ENCODE results near the gene GON4L. TPM values are rescaled to one million over a fixed set of nuclear protein-coding genes. Genes with fewer than 3 reads are reported as not detected.
"Not testable (repeated sequence)": the region's sequence is repeated elsewhere in the genome, so short reads cannot be mapped to it uniquely, and the experiment has no call there.

GON4L gene
- 10 to 100 TPM; 36.6 to 37.1 TPM for total RNA-seq

- peak; percentile 92 for DNase-seq
- CTCF ChIA-PET = no interaction called here
- intact Hi-C loops (cut with micrococcal nuclease) = loop anchor here (1.0 to 5.0 kb wide), 6 partner anchors 9 to 650 kb away; partner anchors contain the start of genes CLK2, DAP3, RIT1 and YY1AP1
- Mint-ChIP-seq H3K36me3 (ENCODE audit: low read depth) (peaks cover 18% of the 10 kb centered on the region), H3K4me3 (peak within 1 kb of the TSS; percentile 100), H3K4me1 (ENCODE audit: low read depth) (peaks cover 64% of the 10 kb centered on the region), H3K27ac (peak within 1 kb of the TSS; percentile 99), H3K9me3 (no peaks in the 10 kb centered on the region), H3K27me3 (ENCODE audit: low read depth) (peaks cover 19% of the 10 kb centered on the region)
Measured at GRCh38 chr1:155856975-155857930, at the start of gene GON4L. Gene GON4L (minus strand): TSS chr1:155857214. CDS start chr1:155853780, 3,434 bp downstream.

GRCh38 chr1:155904261-155904660 lies 47.2 kb upstream of the GON4L start:
- Mint-ChIP-seq H3K27me3 (ENCODE audit: low read depth) (no peaks in the 10 kb centered on the region), H3K4me1 (ENCODE audit: low read depth) (no peaks in the 10 kb centered on the region), H3K36me3 (ENCODE audit: low read depth) (peaks cover 22% of the 10 kb centered on the region), H3K4me3 (no peak overlapping the region), H3K9me3 (no peaks in the 10 kb centered on the region), H3K27ac (no peak overlapping the region)
- DNase-seq = no peak
- intact Hi-C loops (cut with micrococcal nuclease) = no loop called here
- CTCF ChIA-PET = interaction anchor here (0.6 kb wide), 1 partner anchor 1548 kb away, joined by 3 read pairs; no protein-coding TSS in a partner anchor

GRCh38 chr1:155900161-155900560 lies 43.1 kb upstream of the GON4L start:
- H3K27me3 Mint-ChIP-seq (ENCODE audit: low read depth) = no peaks in the 10 kb centered on the region
- H3K4me3 Mint-ChIP-seq = no peak overlapping the region
- CTCF ChIA-PET = interaction anchor here (0.6 to 0.7 kb wide), 2 partner anchors 7 to 494 kb away, joined by 3 read pairs; no protein-coding TSS in a partner anchor
- no peak overlapping the region for H3K27ac Mint-ChIP-seq
- no peaks in the 10 kb centered on the region for H3K4me1 Mint-ChIP-seq (ENCODE audit: low read depth)
- intact Hi-C loops (cut with micrococcal nuclease) = no loop called here
- H3K36me3 Mint-ChIP-seq (ENCODE audit: low read depth) = peaks cover 23% of the 10 kb centered on the region
- no peaks in the 10 kb centered on the region for H3K9me3 Mint-ChIP-seq
- DNase-seq = no peak

- Mint-ChIP-seq H3K27ac (no peak overlapping the region), H3K9me3 (no peaks in the 10 kb centered on the region), H3K36me3 (ENCODE audit: low read depth) (peaks cover 23% of the 10 kb centered on the region), H3K4me3 (no peak overlapping the region), H3K4me1 (ENCODE audit: low read depth) (no peaks in the 10 kb centered on the region), H3K27me3 (ENCODE audit: low read depth) (no peaks in the 10 kb centered on the region)
- CTCF ChIA-PET = interaction anchor here (0.6 to 1.4 kb wide), 3 partner anchors 8 to 494 kb away, joined by 3 read pairs; no protein-coding TSS in a partner anchor
- intact Hi-C loops (cut with micrococcal nuclease) = no loop called here
- no peak for DNase-seq
Measured at GRCh38 chr1:155899683-155900082, 42.7 kb upstream of the GON4L start.

GRCh38 chr1:155898888-155899287 lies 41.9 kb upstream of the GON4L start:
- Mint-ChIP-seq H3K4me3 (no peak overlapping the region), H3K9me3 (no peaks in the 10 kb centered on the region), H3K27ac (no peak overlapping the region), H3K4me1 (ENCODE audit: low read depth) (peaks cover 3% of the 10 kb centered on the region), H3K36me3 (ENCODE audit: low read depth) (peaks cover 18% of the 10 kb centered on the region), H3K27me3 (ENCODE audit: low read depth) (no peaks in the 10 kb centered on the region)
- CTCF ChIA-PET = interaction anchor here (1.4 kb wide), 1 partner anchor 167 kb away, joined by 3 read pairs; no protein-coding TSS in a partner anchor
- intact Hi-C loops (cut with micrococcal nuclease) = no loop called here
- no peak for DNase-seq

GRCh38 chr1:155897746-155898145 lies 40.7 kb upstream of the GON4L start:
- peaks cover 18% of the 10 kb centered on the region for H3K36me3 Mint-ChIP-seq (ENCODE audit: low read depth)
- CTCF ChIA-PET = interaction anchor here (0.6 to 1.1 kb wide), 2 partner anchors 9 to 93 kb away, joined by 3 to 4 read pairs; no protein-coding TSS in a partner anchor
- no peak for DNase-seq
- H3K4me3 Mint-ChIP-seq = no peak overlapping the region
- H3K27me3 Mint-ChIP-seq (ENCODE audit: low read depth) = no peaks in the 10 kb centered on the region
- intact Hi-C loops (cut with micrococcal nuclease) = no loop called here
- peaks cover 14% of the 10 kb centered on the region for H3K4me1 Mint-ChIP-seq (ENCODE audit: low read depth)
- H3K9me3 Mint-ChIP-seq = no peaks in the 10 kb centered on the region
- H3K27ac Mint-ChIP-seq = peak overlapping the region; percentile 48

GRCh38 chr1:155896476-155896875 lies 39.5 kb upstream of the GON4L start:
- H3K4me1 Mint-ChIP-seq (ENCODE audit: low read depth) = peaks cover 15% of the 10 kb centered on the region
- H3K4me3 Mint-ChIP-seq; H3K27ac Mint-ChIP-seq; H3K9me3 Mint-ChIP-seq; H3K27me3 Mint-ChIP-seq (ENCODE audit: low read depth); intact Hi-C loops (cut with micrococcal nuclease); DNase-seq; CTCF ChIA-PET: not testable (repeated sequence)
- H3K36me3 Mint-ChIP-seq (ENCODE audit: low read depth) = peaks cover 17% of the 10 kb centered on the region

GRCh38 chr1:155895617-155896016 lies 38.6 kb upstream of the GON4L start:
- Mint-ChIP-seq H3K36me3 (ENCODE audit: low read depth) (peaks cover 16% of the 10 kb centered on the region), H3K4me1 (ENCODE audit: low read depth) (peaks cover 15% of the 10 kb centered on the region)

GRCh38 chr1:155893389-155894142 lies 36.6 kb upstream of the GON4L start:
- Mint-ChIP-seq H3K36me3 (ENCODE audit: low read depth) (peaks cover 10% of the 10 kb centered on the region), H3K27me3 (ENCODE audit: low read depth) (no peaks in the 10 kb centered on the region), H3K9me3 (no peaks in the 10 kb centered on the region), H3K27ac (peak overlapping the region; percentile 71), H3K4me3 (no peak overlapping the region), H3K4me1 (ENCODE audit: low read depth) (peaks cover 15% of the 10 kb centered on the region)
- CTCF ChIA-PET = interaction anchor here (0.6 to 1.1 kb wide), 5 partner anchors 32 to 356 kb away, joined by 3 read pairs; no protein-coding TSS in a partner anchor
- DNase-seq = peak; percentile 54
- intact Hi-C loops (cut with micrococcal nuclease) = loop anchor here (1.0 kb wide), 1 partner anchor 34 kb away; the partner anchor contains the start of gene SYT11

More at GRCh38 chr1:155895617-155896016, 38.6 kb upstream of the GON4L start:
- H3K27me3 Mint-ChIP-seq (ENCODE audit: low read depth); DNase-seq; H3K9me3 Mint-ChIP-seq; H3K27ac Mint-ChIP-seq; H3K4me3 Mint-ChIP-seq; intact Hi-C loops (cut with micrococcal nuclease): not testable (repeated sequence)
- CTCF ChIA-PET = interaction anchor here (0.6 to 0.7 kb wide), 2 partner anchors 122 to 401 kb away, joined by 4 read pairs; no protein-coding TSS in a partner anchor

GRCh38 chr1:155892796-155893195 lies 35.8 kb upstream of the GON4L start:
- CTCF ChIA-PET = interaction anchor here (0.9 kb wide), 1 partner anchor 96 kb away, joined by 3 read pairs; no protein-coding TSS in a partner anchor
- H3K27ac Mint-ChIP-seq = peak overlapping the region; percentile 71
- DNase-seq = no peak
- H3K27me3 Mint-ChIP-seq (ENCODE audit: low read depth) = no peaks in the 10 kb centered on the region
- H3K4me3 Mint-ChIP-seq = no peak overlapping the region
- peaks cover 15% of the 10 kb centered on the region for H3K4me1 Mint-ChIP-seq (ENCODE audit: low read depth)
- no peaks in the 10 kb centered on the region for H3K9me3 Mint-ChIP-seq
- peaks cover 9% of the 10 kb centered on the region for H3K36me3 Mint-ChIP-seq (ENCODE audit: low read depth)
- intact Hi-C loops (cut with micrococcal nuclease) = loop anchor here (1.0 kb wide), 1 partner anchor 33 kb away; the partner anchor contains the start of gene SYT11

GRCh38 chr1:155890251-155890650 lies 33.2 kb upstream of the GON4L start:
- peaks cover 15% of the 10 kb centered on the region for H3K4me1 Mint-ChIP-seq (ENCODE audit: low read depth)

More at GRCh38 chr1:155890251-155890650, 33.2 kb upstream of the GON4L start:
- no peak for DNase-seq
- intact Hi-C loops (cut with micrococcal nuclease) = no loop called here
- Mint-ChIP-seq H3K27me3 (ENCODE audit: low read depth) (no peaks in the 10 kb centered on the region), H3K9me3 (no peaks in the 10 kb centered on the region), H3K27ac (no peak overlapping the region), H3K4me3 (no peak overlapping the region), H3K36me3 (ENCODE audit: low read depth) (no peaks in the 10 kb centered on the region)
- CTCF ChIA-PET = interaction anchor here (0.7 kb wide), 1 partner anchor 21 kb away, joined by 3 read pairs; no protein-coding TSS in a partner anchor
